Measurements from ENCODE around the gene MAPK4.

The MAPK4 gene

GRCh38 chr18:50719471-50720324, 159.8 kb downstream of the MAPK4 start:
- DNase-seq (ENCODE audit: low read depth, low spot score) = no peak

- DNase-seq (ENCODE audit: low read depth, low spot score) = no peak
These were observed 160.4 kb downstream of the MAPK4 start for GRCh38 chr18:50720325-50720674.

GRCh38 chr18:50721006-50721405, 161.1 kb downstream of the MAPK4 start:
- no peak for DNase-seq (ENCODE audit: low read depth, low spot score)

GRCh38 chr18:50721451-50722120, 161.7 kb downstream of the MAPK4 start:
- no peak for DNase-seq (ENCODE audit: low read depth, low spot score)

- no peak for DNase-seq (ENCODE audit: low read depth, low spot score)
These were observed 162.4 kb downstream of the MAPK4 start for GRCh38 chr18:50722311-50722710.

- no peak for DNase-seq (ENCODE audit: low read depth, low spot score)
These were observed 164.9 kb downstream of the MAPK4 start for GRCh38 chr18:50724751-50725151.

GRCh38 chr18:50726960-50727589, 167.2 kb downstream of the MAPK4 start:
- no peak for DNase-seq (ENCODE audit: low read depth, low spot score)

- DNase-seq (ENCODE audit: low read depth, low spot score) = no peak
These were observed 168.0 kb downstream of the MAPK4 start for GRCh38 chr18:50727721-50728471.

GRCh38 chr18:50729376-50729775, 169.5 kb downstream of the MAPK4 start:
- no peak for DNase-seq (ENCODE audit: low read depth, low spot score)

- no peak for DNase-seq (ENCODE audit: low read depth, low spot score)
These were observed 170.1 kb downstream of the MAPK4 start for GRCh38 chr18:50729986-50730385.

- DNase-seq (ENCODE audit: low read depth, low spot score) = no peak
These were observed 174.5 kb downstream of the MAPK4 start for GRCh38 chr18:50734342-50734741.

- DNase-seq (ENCODE audit: low read depth, low spot score) = no peak
These were observed 175.0 kb downstream of the MAPK4 start for GRCh38 chr18:50734886-50735285.

- no peak for DNase-seq (ENCODE audit: low read depth, low spot score)
These were observed 177.2 kb downstream of the MAPK4 start for GRCh38 chr18:50737127-50737526.

GRCh38 chr18:50738098-50738757, 178.3 kb downstream of the MAPK4 start:
- no peak for DNase-seq (ENCODE audit: low read depth, low spot score)

GRCh38 chr18:50742952-50743351, 183.1 kb downstream of the MAPK4 start:
- DNase-seq (ENCODE audit: low read depth, low spot score) = no peak

- DNase-seq (ENCODE audit: low read depth, low spot score) = no peak
These were observed 184.4 kb downstream of the MAPK4 start for GRCh38 chr18:50744253-50744652.

- DNase-seq (ENCODE audit: low read depth, low spot score) = no peak
These were observed 186.1 kb downstream of the MAPK4 start for GRCh38 chr18:50745945-50746344.

- no peak for DNase-seq (ENCODE audit: low read depth, low spot score)
These were observed 188.0 kb downstream of the MAPK4 start for GRCh38 chr18:50747849-50748242.

GRCh38 chr18:50748243-50749229, 188.6 kb downstream of the MAPK4 start:
- DNase-seq (ENCODE audit: low read depth, low spot score) = no peak

- no peak for DNase-seq (ENCODE audit: low read depth, low spot score)
These were observed 189.5 kb downstream of the MAPK4 start for GRCh38 chr18:50749421-50749820.

All from iPS DF 19.7 (cell line).